Astrocyte of the cerebellum (primary cell): ENCODE results near the gene GDPD5.

Experiments used
- DNase-seq: peaks from one replicate; pipeline ENCODE4 v3.0.0-alpha.2; 2011; ENCODE audit warnings: low read depth
- H3K4me3 ChIP-seq: 2 replicates; pipeline ENCODE4 v1.5.1; 2011; ENCODE audit warnings: mild to moderate bottlenecking, low read depth, low read length, moderate library complexity
- CTCF ChIP-seq: IDR thresholded peaks from 2 replicates; pipeline ENCODE4 v1.5.1; 2012; ENCODE audit warnings: low read length, low read depth, moderate library complexity, mild to moderate bottlenecking; ENCODE audit errors: missing control alignments
- in situ Hi-C: cut with HindIII; loops from 2 replicates; pipeline ENCODE4 v1.10.0; 2017; ENCODE audit warnings: low sequenced_read_pairs

GDPD5 gene

GRCh38 chr11:75434886-75435570 lies 90.7 kb downstream of the GDPD5 start:
- no peak overlapping the region for H3K4me3 ChIP-seq
- TF ChIP-seq CTCF = no peak
- DNase-seq = no peak
- in situ Hi-C loops = loop anchor here (5.0 kb wide), 1 partner anchor 87 kb away; no protein-coding TSS in a partner anchor

DNA sequence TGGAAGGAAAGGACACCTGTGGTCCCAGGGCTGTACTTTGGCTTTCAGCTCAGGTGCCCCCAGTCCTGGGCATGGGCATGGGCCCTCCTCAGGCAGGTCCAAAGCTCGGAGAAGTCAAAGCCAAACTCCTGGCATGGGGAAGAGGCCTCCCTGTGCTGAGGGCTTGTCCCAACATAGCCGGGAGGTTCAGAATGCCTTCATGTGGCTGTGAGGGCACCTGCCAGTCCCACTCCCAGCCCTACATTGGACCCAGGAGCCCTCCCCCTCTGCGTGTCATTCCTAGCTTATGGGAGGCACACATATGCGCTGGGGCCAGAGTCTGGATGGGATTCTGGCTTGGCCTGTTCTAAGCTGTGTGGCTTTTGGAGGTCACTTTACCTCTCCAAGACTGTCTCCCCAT lies 91.7 kb downstream of the GDPD5 start:
- no peak overlapping the region for H3K4me3 ChIP-seq
- in situ Hi-C loops = no loop called here

GRCh38 chr11:75433443-75433842 lies 92.3 kb downstream of the GDPD5 start:
- TF ChIP-seq CTCF = no peak
- no peak for DNase-seq
- in situ Hi-C loops = no loop called here
- no peak overlapping the region for H3K4me3 ChIP-seq

More for the DNA sequence above, 91.7 kb downstream of the GDPD5 start:
- DNase-seq = no peak
- no peak for TF ChIP-seq CTCF

GRCh38 chr11:75432911-75433321 lies 92.8 kb downstream of the GDPD5 start, which contains the start of gene KLHL35:
TSS of gene KLHL35 (minus strand) at chr11:75433203. CDS start at chr11:75430629, 2,574 bp downstream.
- no peak for DNase-seq
- TF ChIP-seq CTCF = no peak

DNA sequence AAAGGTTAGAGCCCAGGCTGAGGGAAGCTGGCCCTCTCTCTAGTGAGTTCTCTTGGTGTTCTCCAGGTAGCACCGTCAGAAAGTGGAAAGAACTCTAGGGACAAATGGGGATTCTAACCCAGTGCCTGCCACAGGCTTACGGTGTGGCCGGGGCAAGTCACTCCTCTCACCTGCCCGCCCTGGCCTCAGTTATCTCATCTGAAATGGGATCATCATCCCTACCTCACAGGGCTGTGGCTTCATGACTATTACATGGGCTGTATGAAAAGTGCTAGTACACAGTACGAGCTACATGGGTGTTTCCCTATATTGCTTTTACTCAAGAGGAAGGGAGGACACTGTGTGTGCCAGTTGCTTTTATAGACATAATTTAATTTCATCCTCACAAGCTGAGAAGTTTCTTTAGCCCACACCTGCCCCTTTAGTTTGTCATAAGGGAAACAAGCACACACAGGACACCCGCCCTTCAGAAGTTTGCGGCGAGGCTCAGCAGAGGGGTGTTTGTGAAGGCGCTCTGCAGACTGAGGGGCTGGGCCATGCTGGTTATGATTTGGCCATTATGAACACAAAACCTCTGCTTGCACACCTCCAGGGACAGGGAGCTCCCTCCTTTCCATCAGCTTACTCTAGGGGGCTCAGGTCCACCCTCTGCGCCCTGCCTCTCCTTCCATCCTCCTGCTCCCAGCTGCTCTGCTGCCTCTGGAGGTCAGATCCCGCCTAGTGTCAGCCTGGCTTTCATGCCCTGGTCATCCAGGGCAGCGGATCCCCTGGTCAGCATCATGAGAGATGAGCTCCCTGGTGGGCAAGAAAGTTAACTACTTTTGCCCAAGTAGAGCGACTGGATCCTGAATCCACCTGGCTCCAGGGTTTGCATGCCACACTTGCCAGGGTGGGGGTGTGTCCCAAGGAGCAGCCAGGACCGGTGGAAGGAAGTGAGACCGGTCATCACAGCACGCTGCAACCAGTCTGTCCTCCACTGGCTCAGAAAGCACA lies 93.9 kb downstream of the GDPD5 start:
- no peak for DNase-seq
- no peak for TF ChIP-seq CTCF
- H3K4me3 ChIP-seq = no peak overlapping the region
- in situ Hi-C loops = no loop called here

More at GRCh38 chr11:75432911-75433321, 92.8 kb downstream of the GDPD5 start, which contains the start of gene KLHL35:
- H3K4me3 ChIP-seq = no peak within 1 kb of the TSS
- in situ Hi-C loops = no loop called here

DNA sequence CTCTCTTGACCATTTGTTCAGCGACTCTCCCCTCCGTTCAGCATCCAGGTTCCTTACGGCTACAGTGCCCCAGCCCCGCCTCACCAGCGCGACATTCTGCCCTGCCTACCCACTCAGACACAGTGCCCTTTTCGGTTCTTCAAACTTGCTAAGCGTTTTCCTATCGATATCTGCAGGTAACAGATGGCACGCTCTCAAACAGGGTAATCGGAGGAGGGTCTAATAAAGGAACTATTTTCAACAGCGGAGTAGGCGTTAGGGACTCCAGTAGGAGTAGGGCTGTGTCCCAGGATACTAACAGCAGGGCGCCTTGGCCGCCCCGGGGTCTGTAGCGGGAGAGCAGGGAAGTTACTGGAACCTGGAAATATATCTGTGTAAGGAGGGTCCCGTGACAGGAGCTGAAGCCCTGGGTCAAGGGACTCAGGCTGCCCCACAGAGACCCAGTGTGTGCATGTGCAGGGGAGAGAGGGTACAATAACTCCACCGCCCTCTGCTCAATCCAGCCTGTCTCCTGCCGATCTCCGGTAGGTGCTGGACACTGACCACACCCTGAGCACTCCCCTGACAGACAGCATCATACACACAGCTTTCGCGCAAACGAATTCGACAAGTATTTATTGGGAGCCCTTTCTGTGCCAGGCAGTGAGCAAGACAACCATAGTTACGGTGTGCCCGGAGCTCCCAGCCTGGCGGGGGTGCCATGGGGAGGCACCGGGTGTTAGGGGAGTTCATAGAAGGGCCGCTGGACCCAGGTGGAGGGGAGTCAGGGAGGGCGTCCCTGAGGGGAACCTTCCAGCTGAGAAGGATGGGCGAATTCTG lies 94.8 kb downstream of the GDPD5 start:
- peak overlapping the region; percentile 26 for H3K4me3 ChIP-seq
- no peak for TF ChIP-seq CTCF
- no peak for DNase-seq
- in situ Hi-C loops = no loop called here
